ENCODE measurements around the gene TUBGCP2. TPM values are rescaled to one million over a fixed set of nuclear protein-coding genes. Genes with fewer than 3 reads are reported as not detected.

Gene TUBGCP2
- polyA plus RNA-seq, 1 donor (not counting 4 experiments of a cell fraction or from before 2014, with no cell fraction given): 55.8 TPM

DNA sequence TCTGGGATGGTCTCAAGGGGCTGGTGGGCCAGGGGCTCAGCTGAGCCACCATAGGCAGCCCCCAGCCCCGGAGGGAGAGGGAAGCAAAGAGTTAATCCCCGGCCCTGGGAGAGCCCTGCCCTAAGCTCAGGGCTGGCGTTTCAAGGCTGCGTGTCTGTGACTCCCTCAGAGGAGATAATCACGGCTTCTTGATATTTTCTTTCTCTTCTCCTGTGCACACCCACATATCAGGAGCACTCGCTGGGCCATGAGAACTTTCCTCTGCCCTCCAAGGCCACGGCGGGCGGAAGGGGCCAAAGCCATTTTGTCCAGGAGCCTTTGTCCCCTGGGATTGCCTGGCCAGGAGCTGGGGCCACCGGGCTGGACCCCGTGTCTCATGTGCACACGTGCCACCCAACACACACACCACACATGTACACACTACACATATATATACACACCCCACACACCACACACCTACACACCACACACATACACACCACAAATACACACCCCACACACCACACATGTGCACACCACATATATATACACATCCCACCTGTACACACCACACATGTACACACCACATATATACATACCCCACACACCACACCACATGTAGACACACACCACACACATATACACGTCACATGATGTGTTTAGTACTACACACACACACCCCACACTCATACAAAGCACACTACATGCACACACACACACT, 54.1 kb downstream of the TUBGCP2 start:
- DNase-seq (ENCODE audit: low read depth, low spot score) (no peak), FAIRE-seq (no peak)
- Histone ChIP-seq H3K79me2 (ENCODE audit: control insufficient read depth, insufficient read depth, low read length) (no peaks in the 10 kb centered on the region), H3K27me3 (ENCODE audit: control insufficient read depth, extremely low read depth, insufficient read depth, low read length) (peaks cover 11% of the 10 kb centered on the region), H3K9me3 (ENCODE audit: control insufficient read depth, low read depth, low read length) (no peaks in the 10 kb centered on the region), H3K9me1 (ENCODE audit: control insufficient read depth, extremely low read depth, insufficient read depth, low read length) (no peaks in the 10 kb centered on the region), H3K4me1 (ENCODE audit: control insufficient read depth, extremely low read depth, insufficient read depth, low read length) (peaks cover 26% of the 10 kb centered on the region), H3K4me3 (ENCODE audit: control insufficient read depth in 2 of 3, extremely low read depth in 1 of 3, insufficient read depth in 2 of 3, low read depth in 1 of 3, low read length in 3 of 3) (no peak overlapping the region), H3K36me3 (ENCODE audit: control insufficient read depth in 2 of 2, extremely low read depth in 1 of 2, insufficient read depth in 2 of 2, low read length in 2 of 2) (no peaks in the 10 kb centered on the region), H3K9ac (ENCODE audit: control insufficient read depth, extremely low read depth, insufficient read depth, low read length) (no peak overlapping the region), H3K27ac (ENCODE audit: control insufficient read depth, insufficient read depth, low read length) (no peak overlapping the region), H4K20me1 (ENCODE audit: control insufficient read depth, extremely low read depth, insufficient read depth, low read length) (no peaks in the 10 kb centered on the region), H3K4me2 (ENCODE audit: control insufficient read depth, extremely low read depth, insufficient read depth, low read depth, low read length) (no peak overlapping the region), H2AFZ (ENCODE audit: control insufficient read depth, low read length) (no peak overlapping the region)
- TF ChIP-seq EZH2 (IDR thresholded peaks at IDR 0.05; ENCODE audit: low read length): no peak
- TF ChIP-seq, protein P1, sequence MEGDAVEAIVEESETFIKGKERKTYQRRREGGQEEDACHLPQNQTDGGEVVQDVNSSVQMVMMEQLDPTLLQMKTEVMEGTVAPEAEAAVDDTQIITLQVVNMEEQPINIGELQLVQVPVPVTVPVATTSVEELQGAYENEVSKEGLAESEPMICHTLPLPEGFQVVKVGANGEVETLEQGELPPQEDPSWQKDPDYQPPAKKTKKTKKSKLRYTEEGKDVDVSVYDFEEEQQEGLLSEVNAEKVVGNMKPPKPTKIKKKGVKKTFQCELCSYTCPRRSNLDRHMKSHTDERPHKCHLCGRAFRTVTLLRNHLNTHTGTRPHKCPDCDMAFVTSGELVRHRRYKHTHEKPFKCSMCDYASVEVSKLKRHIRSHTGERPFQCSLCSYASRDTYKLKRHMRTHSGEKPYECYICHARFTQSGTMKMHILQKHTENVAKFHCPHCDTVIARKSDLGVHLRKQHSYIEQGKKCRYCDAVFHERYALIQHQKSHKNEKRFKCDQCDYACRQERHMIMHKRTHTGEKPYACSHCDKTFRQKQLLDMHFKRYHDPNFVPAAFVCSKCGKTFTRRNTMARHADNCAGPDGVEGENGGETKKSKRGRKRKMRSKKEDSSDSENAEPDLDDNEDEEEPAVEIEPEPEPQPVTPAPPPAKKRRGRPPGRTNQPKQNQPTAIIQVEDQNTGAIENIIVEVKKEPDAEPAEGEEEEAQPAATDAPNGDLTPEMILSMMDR (optimal IDR thresholded peaks at IDR 0.05 in 1 of 3, IDR thresholded peaks at IDR 0.05 in 1 of 3, conservative IDR thresholded peaks at IDR 0.05 in 1 of 3; ENCODE audit: extremely low read depth in 1 of 3, insufficient read depth in 2 of 3, low read length in 3 of 3): no peak
- dilution Hi-C loops (cut with MboI; ENCODE audit: extremely low pct_ligation_motif_present, low sequenced_read_pairs): no loop called here

DNA sequence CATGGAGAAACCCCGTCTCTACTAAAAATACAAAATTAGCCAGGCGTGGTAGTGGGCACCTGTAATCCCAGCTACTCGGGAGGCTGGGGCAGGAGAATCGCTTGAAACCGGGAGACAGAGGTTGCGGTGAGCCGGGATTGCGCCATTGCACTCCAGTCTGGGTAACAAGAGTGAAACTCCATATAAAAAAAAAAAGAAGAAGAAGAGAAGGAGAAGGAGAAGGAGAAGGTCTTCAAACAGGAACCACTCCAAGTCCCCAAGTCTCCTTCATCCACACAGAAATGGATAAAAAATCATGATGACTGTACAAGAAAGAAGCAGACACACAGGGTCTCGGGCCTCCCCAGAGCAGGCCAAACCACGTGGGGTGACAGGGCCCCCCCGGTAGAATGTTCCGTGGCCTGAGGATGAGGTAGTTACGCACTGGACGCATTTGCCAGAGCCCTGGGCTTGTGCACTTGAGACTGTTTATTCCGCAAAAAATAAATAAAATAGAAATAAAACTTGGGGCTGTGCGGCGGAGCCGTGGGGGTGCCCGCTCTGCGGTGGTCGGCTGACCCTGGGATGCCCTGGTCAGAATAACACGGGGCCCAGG, 55.2 kb downstream of the TUBGCP2 start:
- no peak overlapping the region for H3K27ac ChIP-seq (ENCODE audit: control insufficient read depth, insufficient read depth, low read length)
- no peak for FAIRE-seq
- H3K36me3 ChIP-seq (ENCODE audit: control insufficient read depth in 2 of 2, extremely low read depth in 1 of 2, insufficient read depth in 2 of 2, low read length in 2 of 2): no peaks in the 10 kb centered on the region
- H3K4me1 ChIP-seq (ENCODE audit: control insufficient read depth, extremely low read depth, insufficient read depth, low read length): peaks cover 15% of the 10 kb centered on the region
- no peak overlapping the region for H3K4me3 ChIP-seq (ENCODE audit: control insufficient read depth in 2 of 3, extremely low read depth in 1 of 3, insufficient read depth in 2 of 3, low read depth in 1 of 3, low read length in 3 of 3)
- H3K9ac ChIP-seq (ENCODE audit: control insufficient read depth, extremely low read depth, insufficient read depth, low read length): no peak overlapping the region
- no peaks in the 10 kb centered on the region for H4K20me1 ChIP-seq (ENCODE audit: control insufficient read depth, extremely low read depth, insufficient read depth, low read length)
- no peak overlapping the region for H2AFZ ChIP-seq (ENCODE audit: control insufficient read depth, low read length)
- H3K27me3 ChIP-seq (ENCODE audit: control insufficient read depth, extremely low read depth, insufficient read depth, low read length): peaks cover 15% of the 10 kb centered on the region
- no peak for TF ChIP-seq EZH2 (IDR thresholded peaks at IDR 0.05; ENCODE audit: low read length)
- TF ChIP-seq, protein P1 (optimal IDR thresholded peaks at IDR 0.05 in 1 of 3, IDR thresholded peaks at IDR 0.05 in 1 of 3, conservative IDR thresholded peaks at IDR 0.05 in 1 of 3; ENCODE audit: extremely low read depth in 1 of 3, insufficient read depth in 2 of 3, low read length in 3 of 3): no peak
- H3K9me3 ChIP-seq (ENCODE audit: control insufficient read depth, low read depth, low read length): no peaks in the 10 kb centered on the region
- dilution Hi-C loops (cut with MboI; ENCODE audit: extremely low pct_ligation_motif_present, low sequenced_read_pairs): no loop called here
- DNase-seq (ENCODE audit: low read depth, low spot score): no peak
- H3K79me2 ChIP-seq (ENCODE audit: control insufficient read depth, insufficient read depth, low read length): no peaks in the 10 kb centered on the region
- no peak overlapping the region for H3K4me2 ChIP-seq (ENCODE audit: control insufficient read depth, extremely low read depth, insufficient read depth, low read depth, low read length)
- H3K9me1 ChIP-seq (ENCODE audit: control insufficient read depth, extremely low read depth, insufficient read depth, low read length): no peaks in the 10 kb centered on the region

Data from keratinocyte (primary cell).